ENCODE results near the gene ZFP42.

DNA sequence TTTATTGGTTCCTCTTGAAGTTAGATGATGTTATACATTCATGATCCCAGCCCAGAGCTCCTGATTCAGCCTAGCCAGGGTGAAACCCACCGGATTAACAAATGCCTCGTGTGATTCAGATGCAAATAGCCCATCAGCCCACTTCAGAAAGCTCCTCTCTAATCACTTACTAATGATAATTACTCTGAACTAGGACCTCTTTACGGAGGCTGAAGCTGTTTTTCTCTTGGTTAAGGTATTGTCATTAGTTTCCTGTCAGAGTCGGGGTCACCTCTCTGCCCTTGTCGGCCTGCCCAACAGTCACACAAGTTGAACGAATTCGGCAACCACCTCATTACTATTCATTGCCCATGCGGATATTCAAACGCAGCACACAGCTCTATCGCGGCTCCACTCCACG lies 36.6 kb downstream of the ZFP42 start:
- TF ChIP-seq, protein P1, sequence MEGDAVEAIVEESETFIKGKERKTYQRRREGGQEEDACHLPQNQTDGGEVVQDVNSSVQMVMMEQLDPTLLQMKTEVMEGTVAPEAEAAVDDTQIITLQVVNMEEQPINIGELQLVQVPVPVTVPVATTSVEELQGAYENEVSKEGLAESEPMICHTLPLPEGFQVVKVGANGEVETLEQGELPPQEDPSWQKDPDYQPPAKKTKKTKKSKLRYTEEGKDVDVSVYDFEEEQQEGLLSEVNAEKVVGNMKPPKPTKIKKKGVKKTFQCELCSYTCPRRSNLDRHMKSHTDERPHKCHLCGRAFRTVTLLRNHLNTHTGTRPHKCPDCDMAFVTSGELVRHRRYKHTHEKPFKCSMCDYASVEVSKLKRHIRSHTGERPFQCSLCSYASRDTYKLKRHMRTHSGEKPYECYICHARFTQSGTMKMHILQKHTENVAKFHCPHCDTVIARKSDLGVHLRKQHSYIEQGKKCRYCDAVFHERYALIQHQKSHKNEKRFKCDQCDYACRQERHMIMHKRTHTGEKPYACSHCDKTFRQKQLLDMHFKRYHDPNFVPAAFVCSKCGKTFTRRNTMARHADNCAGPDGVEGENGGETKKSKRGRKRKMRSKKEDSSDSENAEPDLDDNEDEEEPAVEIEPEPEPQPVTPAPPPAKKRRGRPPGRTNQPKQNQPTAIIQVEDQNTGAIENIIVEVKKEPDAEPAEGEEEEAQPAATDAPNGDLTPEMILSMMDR (IDR thresholded peaks at IDR 0.05; ENCODE audit: low read length) = no peak
- no peak for TF ChIP-seq EZH2phosphoT487 (IDR thresholded peaks at IDR 0.05; ENCODE audit: low read length)
- TF ChIP-seq EZH2 (optimal IDR thresholded peaks at IDR 0.05; ENCODE audit: low read depth, low read length) = no peak
